Activated CD8-positive, alpha-beta memory T cell treated with anti-CD3 and anti-CD28 coated beads for 24 hours (primary cell): Measurements from ENCODE around the gene CCNL1.
"Not testable (repeated sequence)": the region's sequence is repeated elsewhere in the genome, so short reads cannot be mapped to it uniquely, and the experiment has no call there.

Experiments used
- DNase-seq: peaks from one replicate; pipeline ENCODE4 v3.0.0-alpha.2; 2020

CCNL1 gene

DNA sequence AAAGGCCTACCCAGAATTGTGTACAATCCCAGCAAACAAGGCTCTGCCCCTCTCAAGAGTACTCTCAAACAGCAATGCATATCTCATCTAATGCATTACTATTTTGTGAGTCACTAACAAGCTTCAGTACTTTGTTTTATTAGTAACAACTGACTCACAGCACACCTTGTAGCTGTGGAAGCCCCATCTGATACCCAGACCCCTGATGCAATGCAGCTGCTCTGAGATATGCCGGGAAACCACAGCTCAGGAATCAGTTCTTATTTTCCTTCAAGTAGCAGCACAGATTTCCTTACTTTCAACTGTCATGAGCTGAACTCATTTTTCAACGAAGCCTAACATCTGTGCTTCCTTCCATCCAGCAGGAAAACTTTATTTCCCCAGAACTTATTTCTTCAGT, 37.8 kb downstream of the CCNL1 start:
- no peak for DNase-seq

DNA sequence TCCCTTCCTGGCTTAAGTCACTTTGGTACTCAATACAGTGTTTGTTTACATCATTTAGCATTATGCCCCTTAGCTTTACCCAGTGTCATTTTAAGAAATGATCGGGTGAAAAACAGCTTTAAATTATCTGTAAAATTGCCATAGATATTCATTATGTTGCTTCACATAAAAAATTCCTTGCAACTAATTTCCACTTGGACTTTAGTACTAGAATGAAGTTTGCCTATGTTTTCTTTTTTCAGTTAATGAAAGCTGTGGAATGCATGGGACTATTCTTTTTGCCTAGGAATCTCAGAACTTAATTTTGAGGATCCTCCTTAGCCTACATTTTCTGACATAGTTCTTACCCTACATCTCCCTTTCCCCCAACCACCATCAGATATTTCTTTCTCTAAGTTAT, 38.4 kb downstream of the CCNL1 start:
- DNase-seq, result no peak

DNA sequence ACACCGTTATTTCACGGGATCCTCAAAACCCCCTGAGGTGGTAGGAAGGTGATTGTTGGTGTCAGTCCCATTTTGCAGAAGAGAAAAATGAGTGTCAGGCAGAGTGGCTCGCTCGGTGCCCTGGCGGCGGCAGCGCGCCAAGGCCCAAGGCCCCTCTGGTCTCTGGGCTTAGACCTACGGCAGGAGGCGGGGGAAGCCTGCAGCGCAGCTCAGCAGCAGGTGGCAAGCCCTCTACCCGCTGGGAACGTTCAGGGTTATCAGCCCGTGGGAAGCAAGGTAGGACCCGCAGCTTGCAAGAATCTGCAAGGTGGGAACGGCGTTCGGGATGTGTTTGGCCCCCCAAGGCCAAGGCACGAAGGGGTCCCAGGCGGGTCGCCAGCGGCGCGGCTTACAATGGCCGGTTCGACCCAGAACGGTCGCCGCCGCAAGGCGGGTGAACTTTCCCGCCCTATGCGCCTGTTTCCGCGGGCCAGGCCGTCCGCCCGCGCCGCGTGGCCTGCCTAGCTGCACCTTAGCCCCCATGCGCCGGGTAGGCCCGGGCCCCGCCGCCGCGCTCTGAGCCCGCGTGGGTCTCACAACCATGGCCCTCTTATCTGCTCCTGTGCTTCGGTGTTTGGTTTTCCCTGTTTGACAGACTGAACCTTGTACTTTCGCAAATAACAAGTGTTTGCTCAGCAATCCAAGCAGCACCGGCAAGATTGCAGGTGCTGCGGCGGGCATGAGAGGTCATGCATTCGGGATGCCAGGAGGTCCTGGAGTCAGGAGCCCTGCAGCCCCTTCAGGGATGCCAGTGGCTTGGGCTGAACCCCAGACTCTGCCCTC, 39.7 kb downstream of the CCNL1 start:
- DNase-seq, result peak; percentile 44

DNA sequence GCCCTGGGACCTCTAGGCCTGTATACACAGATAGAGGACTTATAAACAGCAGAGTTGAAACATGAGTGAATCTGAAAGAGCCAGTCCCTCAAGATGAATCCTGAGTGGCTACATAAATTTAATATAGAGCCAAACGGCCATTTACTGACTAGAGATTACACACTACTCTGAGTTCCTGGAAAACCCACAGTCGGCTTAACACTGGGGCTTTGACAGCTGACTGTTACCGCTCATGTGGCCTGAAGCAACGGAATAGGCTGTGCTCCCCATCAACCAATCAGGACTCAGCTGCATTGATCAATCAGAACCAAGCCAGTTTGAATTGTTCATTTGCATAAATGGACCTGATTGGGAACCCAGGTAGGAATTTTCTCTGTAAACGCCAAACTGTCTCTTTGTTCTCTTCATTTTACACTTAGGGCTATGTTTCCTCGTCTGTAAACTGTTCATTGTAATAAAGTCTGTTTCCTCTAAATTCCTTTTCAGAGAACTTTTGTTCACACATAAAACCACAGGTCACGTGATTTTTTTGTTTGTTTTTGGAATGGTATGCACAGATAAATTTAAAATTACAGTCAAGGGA, 40.5 kb downstream of the CCNL1 start:
- DNase-seq, result peak; percentile 57

DNA sequence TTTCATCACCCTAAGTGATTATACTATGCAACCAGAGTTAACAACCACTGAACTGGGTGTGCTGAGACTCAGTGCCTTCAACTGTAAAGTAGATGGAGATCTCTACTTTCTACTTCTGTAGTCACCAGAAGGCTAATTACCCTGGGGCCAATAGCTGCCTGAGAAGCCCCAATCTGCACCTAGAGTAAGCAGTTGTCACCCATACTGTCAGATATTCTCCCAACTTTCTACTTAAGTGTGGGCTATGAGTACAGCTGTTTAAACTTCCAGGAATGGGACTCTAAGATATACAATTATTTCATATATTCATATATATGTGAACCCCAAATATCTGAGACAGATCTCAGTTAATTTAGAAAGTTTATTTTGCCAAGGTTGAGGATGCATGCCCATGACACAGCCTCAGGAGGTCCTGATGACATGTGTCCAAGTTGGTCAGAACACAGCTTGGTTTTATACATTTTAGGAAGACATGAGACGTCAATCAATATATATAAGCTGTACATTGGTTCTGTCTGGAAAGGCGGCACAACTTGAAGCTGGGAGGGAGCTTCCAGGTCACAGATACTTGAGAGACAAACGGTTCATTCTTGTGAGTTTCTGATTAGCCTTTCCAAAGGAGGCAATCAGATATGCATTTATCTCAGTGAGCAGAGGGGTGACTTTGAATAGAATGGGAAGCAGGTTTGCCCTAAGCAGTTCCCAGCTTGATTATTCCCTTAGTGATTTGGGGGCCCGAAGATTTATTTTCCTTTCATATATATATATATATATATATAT, 41.9 kb downstream of the CCNL1 start:
- no peak for DNase-seq

DNA sequence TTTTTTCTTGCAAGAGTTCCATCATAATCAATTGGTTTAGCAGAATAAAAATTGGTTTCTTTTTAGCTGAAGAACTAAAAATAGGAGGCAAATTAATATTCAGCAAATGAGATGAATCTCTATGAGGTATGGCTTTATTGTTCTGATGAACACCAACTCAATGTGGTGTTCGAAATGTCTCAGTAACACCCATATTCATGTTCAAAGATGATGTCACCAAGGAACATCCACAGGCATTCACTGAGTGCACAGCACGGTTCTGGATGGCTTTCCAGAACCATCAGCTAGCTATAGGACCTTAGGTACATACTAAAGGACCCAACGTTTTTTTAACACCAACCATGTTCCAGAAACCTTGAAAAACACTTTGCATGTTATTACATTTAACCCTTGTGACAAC, 42.7 kb downstream of the CCNL1 start:
- DNase-seq, result peak; percentile 7

DNA sequence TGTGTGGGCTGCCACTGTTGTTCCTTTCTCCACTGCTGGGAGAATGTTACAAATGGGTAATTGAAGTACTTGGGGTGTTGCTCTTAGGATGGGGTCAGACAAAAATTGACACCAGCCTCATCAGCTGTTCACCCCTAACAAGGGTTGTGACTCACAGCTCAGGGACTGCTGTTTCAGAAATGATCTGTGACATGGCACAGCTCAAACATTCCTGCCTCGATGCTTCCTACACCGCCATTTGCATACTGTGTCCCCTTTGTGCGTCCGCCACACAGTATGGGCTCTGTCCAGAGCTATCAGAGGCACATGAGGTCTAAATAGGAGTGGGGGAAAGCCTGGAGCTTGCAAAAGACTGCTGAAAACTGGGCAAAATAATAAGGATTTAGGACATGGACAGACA, 43.9 kb downstream of the CCNL1 start:
- DNase-seq, result peak; percentile 41

DNA sequence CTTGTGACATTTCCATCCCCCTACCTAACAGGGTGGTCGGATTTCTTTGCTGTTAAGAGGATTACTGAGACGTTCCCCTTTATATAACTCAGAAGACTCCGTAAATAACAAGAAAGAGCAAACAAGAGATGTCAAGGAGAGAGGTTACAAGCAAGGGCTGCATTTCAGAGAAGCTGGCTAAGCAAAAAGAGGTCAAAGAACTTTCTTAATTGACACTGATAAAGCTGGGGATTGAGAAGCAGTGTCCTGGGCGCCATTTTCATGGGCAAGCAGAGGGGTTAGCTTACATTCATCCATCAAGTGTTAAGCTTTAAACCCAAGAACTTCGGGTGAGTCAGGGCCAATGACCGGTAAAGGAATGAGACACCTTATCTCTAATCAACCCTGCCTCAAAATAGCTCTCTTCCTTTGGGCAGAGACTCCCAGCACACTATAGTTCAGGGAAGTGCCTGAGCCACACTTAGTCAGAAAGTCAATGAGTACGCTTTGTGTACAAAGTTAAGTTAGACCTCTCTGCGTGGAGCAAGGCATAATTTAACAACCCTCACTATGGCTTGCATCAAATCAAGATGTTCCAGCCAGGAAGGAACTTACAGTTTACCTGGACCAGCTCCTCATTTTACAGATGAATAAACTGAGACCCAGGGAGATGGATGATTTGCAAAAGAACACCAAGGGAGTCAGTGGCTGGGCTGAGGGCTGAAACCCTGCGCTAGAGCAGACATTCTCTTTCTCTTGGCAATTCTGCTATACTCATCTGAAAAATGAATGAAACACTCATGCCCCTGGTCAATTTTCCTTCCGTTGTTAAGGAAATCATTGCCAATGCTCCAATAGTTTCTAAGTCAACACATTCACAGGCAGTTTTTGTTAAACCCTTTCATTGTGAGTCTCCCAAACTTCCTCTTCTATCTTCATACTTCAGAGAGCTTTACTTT, 44.6 kb downstream of the CCNL1 start:
- no peak for DNase-seq

DNA sequence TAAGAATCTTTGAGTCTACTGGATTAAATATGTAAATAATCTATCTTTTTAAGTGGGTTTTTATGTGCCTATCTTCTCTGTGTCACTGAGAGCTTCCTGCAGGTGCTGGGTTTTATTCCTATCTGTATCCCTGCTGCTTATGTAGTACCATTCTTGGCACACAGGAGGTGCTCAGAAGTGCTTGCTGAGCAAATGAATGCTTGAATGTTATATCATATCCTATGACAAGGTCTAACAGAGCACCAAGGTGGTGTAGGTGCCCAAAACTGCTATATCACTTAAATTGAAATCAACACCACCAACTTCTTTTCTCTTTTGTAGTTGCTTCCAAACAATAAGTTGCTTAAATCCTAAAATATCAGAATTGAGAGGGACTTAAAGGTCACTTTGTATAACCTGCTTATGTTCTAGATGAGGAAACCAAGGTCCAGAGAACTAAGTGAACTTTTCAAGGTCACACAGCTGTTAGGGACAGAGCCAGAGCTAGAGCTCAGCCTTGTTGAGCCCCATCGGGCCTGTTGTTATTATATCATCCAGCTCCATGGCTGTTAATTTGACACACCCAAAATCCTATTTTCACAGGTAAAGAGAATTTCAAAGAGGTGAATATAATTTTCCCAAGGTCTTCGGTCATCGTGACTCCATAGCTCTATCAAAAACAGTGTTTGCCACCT, 46.0 kb downstream of the CCNL1 start:
- DNase-seq, result no peak

DNA sequence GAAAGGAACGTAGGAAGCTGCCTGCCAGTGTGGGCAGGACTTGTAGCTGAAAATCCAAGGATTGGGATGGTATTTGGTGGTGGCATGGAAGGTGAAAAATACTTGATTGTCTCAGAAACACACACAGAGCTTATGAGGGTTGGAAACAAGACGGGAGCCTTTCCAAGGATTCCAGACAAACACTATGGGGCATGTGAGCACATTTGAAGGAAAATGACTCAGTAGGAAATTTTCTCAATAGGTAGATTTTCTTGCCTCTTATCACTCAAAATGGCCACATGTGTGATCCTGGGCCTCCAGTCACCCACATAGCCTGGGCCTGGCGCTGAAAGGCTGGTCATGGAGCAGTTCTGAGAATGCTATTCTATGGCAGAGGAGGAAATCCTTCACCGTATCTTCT, 47.4 kb downstream of the CCNL1 start:
- no peak for DNase-seq

DNA sequence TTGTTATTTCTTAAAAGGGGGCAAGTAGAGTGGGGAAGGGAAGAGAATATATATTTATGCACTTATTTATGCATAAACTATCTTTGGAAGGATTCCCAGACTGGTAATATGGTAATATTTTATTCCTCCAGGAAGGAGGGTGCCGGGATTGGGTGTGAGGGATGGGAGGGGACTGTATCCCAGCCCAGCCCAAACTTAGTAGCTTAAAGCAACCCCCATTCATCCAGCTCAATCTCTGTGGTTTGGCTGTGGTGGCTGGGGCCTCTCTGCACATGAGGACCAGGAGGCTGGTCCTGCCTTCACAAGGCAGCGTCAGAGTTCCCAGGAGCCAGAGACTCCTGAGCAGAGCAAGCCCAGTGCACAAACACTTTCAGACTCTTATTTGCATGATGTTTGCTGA, 48.4 kb downstream of the CCNL1 start:
- no peak for DNase-seq

DNA sequence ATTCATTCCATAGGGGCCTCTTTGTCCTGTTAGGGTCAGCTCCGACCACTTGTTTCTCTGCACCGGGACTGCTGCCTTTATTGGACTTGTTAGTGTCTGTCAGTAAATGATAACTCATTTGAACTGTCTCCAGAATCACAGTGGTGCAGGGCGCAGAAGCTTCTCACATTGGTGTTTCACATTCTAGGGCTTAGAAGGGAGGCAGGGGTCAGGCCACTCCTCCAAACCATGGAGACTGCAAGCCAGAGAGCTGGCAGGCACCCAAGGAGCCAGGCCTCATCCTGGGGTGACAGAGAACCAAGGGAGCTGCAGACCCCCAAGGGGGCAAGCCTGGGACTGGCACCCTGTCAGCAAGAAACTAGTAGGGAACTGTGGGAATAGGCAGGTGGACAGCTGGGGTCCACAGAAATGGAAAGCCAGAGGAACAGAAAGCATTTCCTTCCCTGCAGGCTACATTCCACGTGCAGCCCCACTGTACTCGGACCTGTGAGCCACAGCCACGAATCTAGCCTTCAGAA, 49.1 kb downstream of the CCNL1 start:
- DNase-seq, result no peak

DNA sequence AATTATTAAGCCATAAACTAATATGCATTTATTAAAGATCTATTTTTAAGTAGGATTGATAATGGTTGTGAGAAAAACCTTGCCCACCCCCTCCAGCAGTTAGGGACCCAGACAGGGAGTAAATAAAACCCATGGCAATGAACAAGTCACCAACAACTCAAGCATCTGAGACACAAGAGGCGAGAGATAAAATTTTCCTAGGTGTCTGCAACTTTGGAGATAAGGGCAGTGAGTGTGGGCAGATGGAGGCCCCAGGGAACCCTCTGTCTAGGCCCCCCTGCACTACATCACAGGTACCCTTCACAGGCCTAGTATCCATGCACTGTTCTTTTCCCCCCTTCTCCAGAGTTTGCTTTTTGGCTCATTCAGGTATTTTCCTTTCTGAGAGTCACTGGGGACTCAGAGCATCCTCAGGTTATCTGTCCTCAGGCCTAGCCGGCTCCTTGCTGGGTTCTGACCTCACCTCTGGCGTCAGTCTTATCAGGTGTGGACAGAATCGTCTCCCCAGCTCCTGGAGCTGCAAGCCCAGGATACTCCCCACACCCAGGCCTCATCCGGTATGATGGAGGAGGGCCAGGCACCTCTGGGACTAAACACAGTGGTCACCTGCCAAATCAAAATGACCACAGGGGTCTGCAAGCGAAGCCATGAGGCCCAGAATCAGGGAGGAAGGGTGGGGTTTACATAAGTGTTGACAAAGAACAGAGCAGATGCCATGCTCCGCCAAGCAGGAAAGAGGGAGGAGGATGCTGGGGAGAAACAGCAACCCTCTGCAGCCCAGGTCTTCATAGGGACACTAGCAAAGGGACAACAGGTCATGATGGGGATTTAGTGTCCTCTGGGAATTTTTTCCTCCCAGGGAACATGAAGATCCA, 50.4 kb downstream of the CCNL1 start:
- DNase-seq, result no peak

DNA sequence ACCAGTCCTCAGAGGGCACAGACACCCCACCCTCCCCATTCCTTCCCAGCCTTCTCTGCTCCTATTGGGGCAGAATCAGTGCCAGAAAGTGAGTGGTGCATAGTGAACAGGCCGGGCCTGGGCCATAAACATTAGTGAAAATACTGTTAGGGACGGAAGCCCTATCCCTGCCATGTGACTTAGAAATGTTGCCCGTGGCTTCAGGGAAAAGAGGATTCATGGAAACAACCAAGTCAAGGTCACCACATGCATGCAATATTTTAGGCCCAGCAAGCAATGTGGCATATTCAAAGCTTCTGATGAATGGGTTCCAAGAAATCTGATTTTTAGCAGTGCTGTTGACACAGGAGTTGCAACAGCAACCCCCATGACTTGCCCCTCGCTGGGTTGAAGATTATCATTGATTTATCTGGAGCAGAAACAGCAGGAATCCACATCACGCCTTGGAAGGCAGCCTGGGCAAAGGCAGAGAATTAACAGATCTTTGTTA, 52.3 kb downstream of the CCNL1 start:
- DNase-seq, result no peak

DNA sequence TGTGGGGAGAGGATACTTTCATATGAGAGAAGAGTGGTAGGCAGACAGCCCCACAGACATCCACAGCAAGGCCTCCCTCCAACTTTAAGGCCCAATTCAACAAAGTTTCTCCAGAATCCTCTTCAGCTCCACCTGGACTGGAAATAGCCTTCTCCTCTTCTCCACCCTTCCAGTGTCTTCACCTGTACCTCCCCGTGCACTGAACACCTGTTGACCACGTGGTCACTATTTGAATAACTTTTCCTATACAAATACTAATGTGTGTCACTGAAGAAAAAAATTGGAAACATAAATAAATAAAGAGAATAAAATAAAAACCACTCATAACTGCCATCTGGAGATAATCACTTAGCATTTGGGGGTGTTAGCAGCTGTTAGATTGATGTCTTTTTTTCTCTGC, 52.9 kb downstream of the CCNL1 start:
- no peak for DNase-seq

DNA sequence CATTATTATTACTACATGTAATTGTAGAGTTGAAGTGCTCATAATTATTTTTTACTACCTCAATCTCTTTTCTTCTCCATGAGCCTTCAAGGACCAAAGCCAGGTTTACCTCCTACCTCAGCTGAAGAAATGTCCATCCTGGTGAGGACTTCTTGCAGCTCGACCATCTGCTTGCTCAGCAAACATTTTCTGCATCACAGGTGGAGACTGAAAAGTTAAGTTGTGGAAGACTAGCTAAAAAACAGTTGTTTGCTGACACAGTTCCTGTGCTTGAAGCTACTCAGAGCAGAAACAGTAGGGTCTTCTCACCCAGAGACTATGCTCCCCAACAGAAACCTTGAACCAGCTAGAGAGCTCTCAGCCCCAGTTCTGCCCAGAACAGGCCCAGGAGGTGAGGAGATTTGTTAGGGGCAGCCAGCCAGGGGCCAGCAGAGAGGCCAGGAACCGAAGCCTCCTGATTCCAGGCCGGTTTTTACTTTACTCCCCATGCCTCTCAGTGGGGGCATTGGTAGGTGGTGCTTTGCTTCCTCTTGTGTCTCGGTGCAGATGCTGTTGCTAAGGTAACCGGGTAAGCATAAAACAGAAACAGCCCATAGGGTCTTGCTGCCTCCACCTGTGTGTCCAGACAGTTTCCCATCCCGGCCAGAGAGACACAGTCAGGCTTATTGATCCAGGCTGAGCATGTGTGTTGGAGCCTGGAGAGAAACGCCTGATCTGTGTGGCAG, 54.9 kb downstream of the CCNL1 start:
- DNase-seq, result peak; percentile 44

DNA sequence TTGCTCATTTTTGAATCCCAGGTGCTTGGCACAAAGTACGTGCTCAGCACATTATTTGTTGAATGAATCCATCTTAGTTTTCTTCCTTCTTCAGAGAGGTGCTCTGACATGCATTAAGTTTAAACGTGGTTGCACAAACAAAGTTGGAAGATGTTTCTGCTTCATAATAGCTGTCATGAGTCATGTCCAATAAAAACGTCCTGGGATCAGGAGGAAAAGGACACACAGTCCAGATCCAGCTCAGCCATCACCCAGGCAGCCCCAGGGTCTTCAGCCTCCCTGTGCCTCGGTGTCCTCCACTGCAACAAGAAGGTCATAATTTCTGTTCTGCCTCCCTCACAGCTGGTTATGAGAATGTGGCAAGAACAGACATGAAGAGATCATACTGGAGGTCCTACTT, 55.4 kb downstream of the CCNL1 start:
- peak; percentile 7 for DNase-seq

DNA sequence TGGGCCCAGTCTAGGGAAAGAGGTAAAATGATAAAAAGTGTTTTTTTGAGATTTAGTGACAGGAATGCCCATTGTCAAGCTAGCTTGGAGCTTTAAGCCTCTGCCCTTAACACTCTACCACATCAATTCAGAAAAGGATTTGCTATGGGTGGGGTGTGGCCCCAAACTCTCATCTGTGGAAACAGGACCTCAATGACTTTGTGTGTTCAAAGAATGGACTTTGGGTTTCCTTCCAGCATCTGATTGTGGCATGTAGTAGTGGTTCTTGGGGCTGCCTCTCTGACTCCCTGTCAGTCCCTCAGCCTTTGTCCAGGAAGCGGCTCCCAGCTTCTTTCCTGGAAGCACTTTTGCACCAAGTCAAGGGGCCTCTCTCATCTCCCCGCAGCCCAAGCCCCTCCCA, 56.1 kb downstream of the CCNL1 start:
- DNase-seq, result peak; percentile 47

DNA sequence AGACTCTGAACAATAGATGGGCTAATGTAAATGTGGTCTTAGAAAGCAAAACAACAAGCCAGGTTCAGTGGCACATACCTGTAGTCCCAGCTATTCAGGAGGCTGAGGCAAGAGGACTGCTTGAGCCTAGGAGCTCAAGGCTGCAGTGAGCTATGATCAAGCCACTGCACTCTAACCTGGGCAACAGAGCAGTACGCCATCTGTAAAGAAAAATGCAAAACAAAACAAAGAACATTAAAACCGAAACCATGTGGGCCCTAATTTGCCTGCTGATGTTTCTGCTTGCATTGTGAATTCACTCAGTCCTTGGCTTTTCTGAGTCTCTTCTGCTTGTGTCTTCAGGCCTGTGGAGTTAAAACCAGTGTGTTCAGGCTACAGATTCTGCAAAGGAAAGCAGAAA, 56.7 kb downstream of the CCNL1 start:
- DNase-seq, result peak; percentile 21

DNA sequence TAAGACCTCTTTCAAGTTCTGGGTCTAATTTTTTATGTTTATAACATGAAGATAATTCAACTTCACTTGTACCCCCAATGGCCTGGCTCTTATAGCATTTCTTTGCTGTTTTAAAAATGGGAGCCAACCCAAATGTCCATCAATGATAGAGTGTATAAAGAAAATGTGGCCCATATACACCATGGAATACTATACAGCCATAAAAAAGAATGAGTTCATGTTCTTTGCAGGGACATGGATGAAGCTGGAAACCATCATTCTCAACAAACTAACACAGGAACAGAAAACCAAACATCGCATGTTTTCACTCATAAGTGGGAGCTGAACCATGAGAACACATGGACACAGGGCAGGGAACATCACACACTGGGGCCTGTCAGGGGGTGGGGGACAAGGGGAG, 57.4 kb downstream of the CCNL1 start:
- not testable (repeated sequence) for DNase-seq
